GM12873 (cell line): ENCODE results near the gene LBHD2.

Experiments used
- CTCF ChIP-seq: IDR thresholded peaks from 2 replicates; pipeline ENCODE4 v1.5.1; 2012; ENCODE audit warnings: low read depth, mild to moderate bottlenecking, moderate library complexity, low read length, control low read depth; ENCODE audit not compliant: insufficient read depth; ENCODE audit errors: missing control alignments

LBHD2 gene

GRCh38 chr14:103137689-103138300, 53.8 kb downstream of the LBHD2 start:
- TF ChIP-seq CTCF: no peak

DNA sequence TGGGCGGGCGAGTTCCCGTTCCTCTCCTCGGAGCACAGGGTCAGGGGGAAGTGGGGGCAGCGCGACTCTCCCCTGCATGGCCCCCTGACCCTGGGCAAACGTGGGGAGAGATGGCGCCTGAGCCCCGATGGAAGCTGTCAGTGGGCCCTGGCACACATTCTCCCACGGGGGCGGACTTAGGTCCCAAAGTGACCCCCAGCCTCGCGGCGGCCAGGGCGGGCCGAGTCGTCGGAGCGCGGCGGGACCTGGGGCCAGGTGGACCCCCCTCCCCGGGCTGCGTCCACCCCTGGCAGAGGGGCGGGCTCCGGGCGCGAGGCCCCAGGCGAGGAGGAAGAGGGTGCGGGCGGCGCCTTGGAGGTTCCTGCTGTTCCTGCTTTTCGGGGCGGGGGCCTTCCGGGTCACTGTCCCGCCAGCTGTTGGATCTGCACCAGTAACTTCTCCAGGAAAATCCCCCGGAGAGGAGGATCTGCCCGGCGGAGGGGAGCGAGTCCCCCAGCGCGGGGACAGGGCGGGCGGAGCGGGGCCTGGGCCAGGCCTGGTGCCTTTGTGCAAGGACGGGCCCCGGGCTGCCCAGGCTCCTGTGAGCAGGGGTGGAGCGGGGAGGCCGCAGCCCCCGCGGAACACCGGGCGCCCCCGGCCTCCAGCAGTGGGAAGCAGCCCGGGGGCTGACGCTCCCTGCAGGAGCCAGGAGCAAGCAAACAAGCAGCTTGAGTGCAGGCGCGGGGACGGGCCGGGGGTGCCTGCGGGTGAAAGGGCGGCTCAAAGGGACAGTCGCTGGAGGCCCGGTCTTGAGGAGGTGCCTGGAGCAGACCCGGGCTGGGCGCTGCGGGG, 54.5 kb downstream of the LBHD2 start:
- no peak for TF ChIP-seq CTCF

- TF ChIP-seq CTCF: no peak
Measured at GRCh38 chr14:103139132-103140025, 55.4 kb downstream of the LBHD2 start.
